BJ (cell line): ENCODE results near the gene PLCXD3. TPM values are rescaled to one million over a fixed set of nuclear protein-coding genes. Genes with fewer than 3 reads are reported as not detected.

Experiments used
- CTCF ChIA-PET: fragments of 350-600 bp; formaldehyde crosslinking; extraction: SDS; loops from one replicate; lab custom pipeline; 2021; ENCODE audit warnings: antibody characterized with exemption, inconsistent platforms; lab: Yijun Ruan, JAX
- POLR2A ChIA-PET: fragments of 300-600 bp; sonication (Branson Sonifier 250); formaldehyde crosslinking; extraction: SDS; loops from one replicate; lab custom pipeline; 2021; ENCODE audit warnings: antibody characterized with exemption; lab: Charles Lee
- DNase-seq: peaks from one replicate; pipeline ENCODE4 v3.0.0-alpha.2; 2011; ENCODE audit warnings: low read depth
- H3K27me3 ChIP-seq: 2 replicates; pipeline ENCODE4 v1.6.0; 2011; ENCODE audit warnings: low read length; ENCODE audit not compliant: control insufficient read depth, insufficient read depth
- H3K36me3 ChIP-seq: 2 replicates; pipeline ENCODE4 v1.5.1; 2011; ENCODE audit warnings: low read length; ENCODE audit not compliant: control insufficient read depth, insufficient read depth
- H3K4me3 ChIP-seq: 2 replicates; pipeline ENCODE4 v1.5.1; 2011; ENCODE audit warnings: low read depth, mild to moderate bottlenecking, control low read depth, low read length
- CTCF ChIP-seq: IDR thresholded peaks from 2 replicates; pipeline ENCODE4 v1.5.1; 2011; ENCODE audit warnings: low read depth, mild to moderate bottlenecking, control low read depth, inconsistent platforms, low read length, moderate library complexity; ENCODE audit not compliant: insufficient read depth
- polyA plus RNA-seq: library from polyadenylated mRNA; depleted of rRNA; stranded (reverse); fragments of >200 nt; gene quantifications from 2 replicates; pipeline ENCODE4 v1.2.3, GENCODE V29; 2011

PLCXD3 gene
- polyA plus RNA-seq, 1 experiment = 0.05 TPM

GRCh38 chr5:41447650-41448510, 62.5 kb downstream of the PLCXD3 start:
- no peak for DNase-seq
- POLR2A ChIA-PET = no interaction called here
- Histone ChIP-seq H3K36me3 (no peaks in the 10 kb centered on the region), H3K4me3 (no peak overlapping the region), H3K27me3 (no peaks in the 10 kb centered on the region)
- CTCF ChIA-PET = no interaction called here
- TF ChIP-seq CTCF = no peak

GRCh38 chr5:41445937-41446563, 64.4 kb downstream of the PLCXD3 start:
- ChIA-PET POLR2A (interaction anchor here (0.7 kb wide), 1 partner anchor 88 kb away, joined by 7 read pairs; no protein-coding TSS in a partner anchor), CTCF (no interaction called here)
- no peak for TF ChIP-seq CTCF
- no peak overlapping the region for H3K4me3 ChIP-seq
- no peaks in the 10 kb centered on the region for H3K36me3 ChIP-seq
- peak; percentile 20 for DNase-seq
- no peaks in the 10 kb centered on the region for H3K27me3 ChIP-seq

- ChIA-PET CTCF (interaction anchor here (1.3 kb wide), 1 partner anchor 9 kb away, joined by 3 read pairs; no protein-coding TSS in a partner anchor), POLR2A (no interaction called here)
- DNase-seq = no peak
- H3K36me3 ChIP-seq = no peaks in the 10 kb centered on the region
- no peak for TF ChIP-seq CTCF
- no peaks in the 10 kb centered on the region; the same call in none of the 2 replicates for H3K27me3 ChIP-seq
- H3K4me3 ChIP-seq = no peak overlapping the region
These were observed 75.1 kb downstream of the PLCXD3 start for GRCh38 chr5:41435276-41435675.

- Histone ChIP-seq H3K27me3 (no peaks in the 10 kb centered on the region; the same call in none of the 2 replicates), H3K36me3 (no peaks in the 10 kb centered on the region), H3K4me3 (no peak overlapping the region)
- ChIA-PET POLR2A (no interaction called here), CTCF (interaction anchor here (0.9 kb wide), 2 partner anchors 9 to 13 kb away, joined by 3 to 5 read pairs; no protein-coding TSS in a partner anchor)
- DNase-seq = no peak
- TF ChIP-seq CTCF = peak; percentile 42
These were observed 76.7 kb downstream of the PLCXD3 start for GRCh38 chr5:41433552-41434181.
